Neural cell (in vitro differentiated cells): ENCODE data around the gene RPS28. TPM values are rescaled to one million over a fixed set of nuclear protein-coding genes. Genes with fewer than 3 reads are reported as not detected.

Source experiments
- H2AFZ ChIP-seq: fragments of 200-600, 300-800 bp; sonication (generic), shearing (Covaris generic); 2 replicates; pipeline ENCODE4 v1.6.0; 2014; ENCODE audit warnings: low read depth, mild to moderate bottlenecking, antibody characterized with exemption, low read length, moderate library complexity
- H3F3A ChIP-seq: fragments of 200-600 bp; shearing (Covaris generic); 2 replicates; pipeline ENCODE4 v1.6.1; 2016; ENCODE audit warnings: mild to moderate bottlenecking, moderate library complexity, mixed read lengths, antibody characterized with exemption, low read length; ENCODE audit not compliant: insufficient read depth, poor library complexity, severe bottlenecking
- H3K27ac ChIP-seq: fragments of 200-600, 300-800 bp; sonication (generic), shearing (Covaris generic); 2 replicates; pipeline ENCODE4 v1.5.1; 2014; ENCODE audit warnings: mild to moderate bottlenecking, low read length, moderate library complexity
- H3K27me3 ChIP-seq: fragments of 300-800, 200-600 bp; sonication (generic), shearing (Covaris generic); 2 replicates; pipeline ENCODE4 v1.6.0; 2014; ENCODE audit warnings: mild to moderate bottlenecking, low read depth, low read length, moderate library complexity; ENCODE audit not compliant: insufficient read depth
- H3K36me3 ChIP-seq: fragments of 300-800, 200-600 bp; sonication (generic), shearing (Covaris generic); 2 replicates; pipeline ENCODE4 v1.5.1; 2014; ENCODE audit warnings: mild to moderate bottlenecking, antibody characterized with exemption, low read length, moderate library complexity; ENCODE audit not compliant: insufficient read depth
- H3K4me2 ChIP-seq: fragments of 300-800, 200-600 bp; sonication (generic), shearing (Covaris generic); 2 replicates; pipeline ENCODE4 v1.6.0; 2014; ENCODE audit warnings: mild to moderate bottlenecking, low read length
- H3K4me3 ChIP-seq: fragments of 300-800, 200-600 bp; sonication (generic), shearing (Covaris generic); 2 replicates; pipeline ENCODE4 v1.5.1; 2014; ENCODE audit warnings: mild to moderate bottlenecking, low read length, moderate library complexity
- H3K79me2 ChIP-seq: fragments of 200-600 bp; shearing (Covaris generic); replicated peaks from 2 replicates; pipeline ENCODE4 v1.6.0; 2014; ENCODE audit warnings: mild to moderate bottlenecking, low read length, moderate library complexity; ENCODE audit not compliant: insufficient read depth
- H3K9ac ChIP-seq: fragments of 300-800, 200-600 bp; sonication (generic), shearing (Covaris generic); 2 replicates; pipeline ENCODE4 v1.6.1; 2016; ENCODE audit warnings: mild to moderate bottlenecking, low read length, mixed read lengths
- H3K9me2 ChIP-seq: fragments of 200-600 bp; shearing (Covaris generic); 2 replicates; pipeline ENCODE4 v1.6.1; 2016; ENCODE audit warnings: mild to moderate bottlenecking, low read length, mixed read lengths; ENCODE audit not compliant: insufficient read depth
- H3K9me3 ChIP-seq: fragments of 200-600, 300-800 bp; sonication (generic), shearing (Covaris generic); 2 replicates; pipeline ENCODE4 v1.6.1; 2016; ENCODE audit warnings: mild to moderate bottlenecking, mixed run types, low read length, moderate library complexity, mixed read lengths
- H4K20me1 ChIP-seq: fragments of 200-600 bp; shearing (Covaris generic); 2 replicates; pipeline ENCODE4 v1.6.1; 2016; ENCODE audit warnings: mild to moderate bottlenecking, mixed run types; ENCODE audit not compliant: insufficient read depth
- EP300 ChIP-seq: fragments of 450-650 bp; conservative IDR thresholded peaks from 2 replicates; pipeline ENCODE4 v1.6.1; 2014; ENCODE audit warnings: antibody characterized with exemption, mild to moderate bottlenecking, moderate library complexity; ENCODE audit not compliant: poor library complexity, severe bottlenecking
- EZH2 ChIP-seq: fragments of 200-600, 300-800 bp; shearing (Covaris generic), sonication (generic); IDR thresholded peaks from 2 replicates; pipeline ENCODE4 v1.6.1; 2014; ENCODE audit warnings: antibody characterized with exemption, low read length, borderline replicate concordance, mild to moderate bottlenecking; ENCODE audit not compliant: insufficient read depth, poor library complexity, severe bottlenecking
- MXI1 ChIP-seq: fragments of 450-650 bp; conservative IDR thresholded peaks from 2 replicates; pipeline ENCODE4 v1.6.1; 2014; ENCODE audit warnings: antibody characterized with exemption, mild to moderate bottlenecking; ENCODE audit not compliant: poor library complexity, severe bottlenecking
- POLR2AphosphoS5 ChIP-seq: IDR thresholded peaks from 2 replicates; pipeline ENCODE4 v1.6.1; 2012
- RAD21 ChIP-seq: fragments of 450-650 bp; conservative IDR thresholded peaks from 2 replicates; pipeline ENCODE4 v1.6.1; 2014; ENCODE audit warnings: antibody characterized with exemption, mild to moderate bottlenecking, moderate library complexity
- REST ChIP-seq: IDR thresholded peaks from 2 replicates; pipeline ENCODE4 v1.6.1; 2012; ENCODE audit warnings: borderline replicate concordance
- SMC3 ChIP-seq: fragments of 450-650 bp; conservative IDR thresholded peaks from 2 replicates; pipeline ENCODE4 v1.6.1; 2014; ENCODE audit warnings: antibody characterized with exemption, mild to moderate bottlenecking, moderate library complexity; ENCODE audit not compliant: poor library complexity
- TAF1 ChIP-seq: IDR thresholded peaks from 2 replicates; pipeline ENCODE4 v1.6.1; 2012; ENCODE audit warnings: low read depth
- polyA plus RNA-seq: library from polyadenylated mRNA; depleted of rRNA; stranded (reverse); fragments of >200 nt; gene quantifications from 2 replicates; pipeline ENCODE4 v1.2.3, GENCODE V29; 2014
- TF ChIP-seq, protein P1 (sequence below): fragments of 450-650 bp; IDR thresholded peaks from 2 replicates; pipeline ENCODE4 v1.5.1; 2014; ENCODE audit warnings: antibody characterized with exemption, mild to moderate bottlenecking, moderate library complexity; ENCODE audit not compliant: poor library complexity, severe bottlenecking

RPS28 gene
- polyA plus RNA-seq, 1 donor from 2014 or later, result 192 TPM

- Histone ChIP-seq H3K27me3 (no peaks in the 10 kb centered on the region), H3K36me3 (no peaks in the 10 kb centered on the region), H3F3A (no peaks in the 10 kb centered on the region), H3K4me3 (peak overlapping the region; percentile 83), H3K9me2 (no peaks in the 10 kb centered on the region), H3K9me3 (no peaks in the 10 kb centered on the region), H3K79me2 (peaks cover 29% of the 10 kb centered on the region), H3K27ac (peak overlapping the region; percentile 90), H3K9ac (peak overlapping the region; percentile 95), H2AFZ (no peak overlapping the region), H4K20me1 (peaks cover 6% of the 10 kb centered on the region), H3K4me2 (peak overlapping the region; percentile 100)
- TF ChIP-seq, protein P1, sequence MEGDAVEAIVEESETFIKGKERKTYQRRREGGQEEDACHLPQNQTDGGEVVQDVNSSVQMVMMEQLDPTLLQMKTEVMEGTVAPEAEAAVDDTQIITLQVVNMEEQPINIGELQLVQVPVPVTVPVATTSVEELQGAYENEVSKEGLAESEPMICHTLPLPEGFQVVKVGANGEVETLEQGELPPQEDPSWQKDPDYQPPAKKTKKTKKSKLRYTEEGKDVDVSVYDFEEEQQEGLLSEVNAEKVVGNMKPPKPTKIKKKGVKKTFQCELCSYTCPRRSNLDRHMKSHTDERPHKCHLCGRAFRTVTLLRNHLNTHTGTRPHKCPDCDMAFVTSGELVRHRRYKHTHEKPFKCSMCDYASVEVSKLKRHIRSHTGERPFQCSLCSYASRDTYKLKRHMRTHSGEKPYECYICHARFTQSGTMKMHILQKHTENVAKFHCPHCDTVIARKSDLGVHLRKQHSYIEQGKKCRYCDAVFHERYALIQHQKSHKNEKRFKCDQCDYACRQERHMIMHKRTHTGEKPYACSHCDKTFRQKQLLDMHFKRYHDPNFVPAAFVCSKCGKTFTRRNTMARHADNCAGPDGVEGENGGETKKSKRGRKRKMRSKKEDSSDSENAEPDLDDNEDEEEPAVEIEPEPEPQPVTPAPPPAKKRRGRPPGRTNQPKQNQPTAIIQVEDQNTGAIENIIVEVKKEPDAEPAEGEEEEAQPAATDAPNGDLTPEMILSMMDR, result no peak
- no peak for TF ChIP-seq EP300
- no peak for TF ChIP-seq TAF1
- no peak for TF ChIP-seq EZH2
- TF ChIP-seq RAD21, result no peak
Measured at GRCh38 chr19:8319807-8320520, 1.3 kb upstream of the RPS28 start.

- H3K27ac ChIP-seq, result peak overlapping the region; percentile 90
- H3K27me3 ChIP-seq, result no peaks in the 10 kb centered on the region
- H3F3A ChIP-seq, result no peaks in the 10 kb centered on the region
- H3K79me2 ChIP-seq, result peaks cover 29% of the 10 kb centered on the region
- peak overlapping the region; percentile 100 for H3K4me2 ChIP-seq
- no peak for TF ChIP-seq EZH2
- TF ChIP-seq POLR2AphosphoS5, result no peak
- TF ChIP-seq REST, result no peak
- TF ChIP-seq RAD21, result no peak
- TF ChIP-seq TAF1, result no peak
- no peak for TF ChIP-seq SMC3
- no peak for TF ChIP-seq EP300
- no peak for TF ChIP-seq MXI1
- TF ChIP-seq, protein P1, result no peak
- peaks cover 6% of the 10 kb centered on the region for H4K20me1 ChIP-seq
- H2AFZ ChIP-seq, result peak overlapping the region; percentile 82
- no peaks in the 10 kb centered on the region for H3K9me3 ChIP-seq
- H3K4me3 ChIP-seq, result peak overlapping the region; percentile 83
- H3K36me3 ChIP-seq, result no peaks in the 10 kb centered on the region
- no peaks in the 10 kb centered on the region for H3K9me2 ChIP-seq
- peak overlapping the region; percentile 95 for H3K9ac ChIP-seq
Measured at GRCh38 chr19:8320564-8321066, 681 bp upstream of the RPS28 start.
